Fibroblast of the aortic adventitia (primary cell): Measurements from ENCODE around the gene C1orf141. TPM values are rescaled to one million over a fixed set of nuclear protein-coding genes. Genes with fewer than 3 reads are reported as not detected.

ENCODE experiments used
- DNase-seq: peaks from one replicate; pipeline ENCODE4 v3.0.0-alpha.2; 2010; ENCODE audit warnings: low read depth
- H3K4me3 ChIP-seq: 2 replicates; pipeline ENCODE4 v1.5.1; 2011; ENCODE audit warnings: low read depth, mild to moderate bottlenecking, control low read depth, low read length, moderate library complexity
- total RNA-seq: library from RNA; depleted of rRNA; stranded (reverse); fragments of >200 nt; gene quantifications from 2 replicates; pipeline ENCODE4 v1.2.3, GENCODE V29; 2012; ENCODE audit warnings: low replicate concordance
- TF ChIP-seq, protein P1 (sequence below): IDR thresholded peaks from 2 replicates; pipeline ENCODE4 v1.5.1; 2011; ENCODE audit warnings: mild to moderate bottlenecking, low read length, control low read depth, inconsistent platforms; ENCODE audit not compliant: insufficient read depth

C1orf141 gene
- total RNA-seq, 1 donor: not detected

DNA sequence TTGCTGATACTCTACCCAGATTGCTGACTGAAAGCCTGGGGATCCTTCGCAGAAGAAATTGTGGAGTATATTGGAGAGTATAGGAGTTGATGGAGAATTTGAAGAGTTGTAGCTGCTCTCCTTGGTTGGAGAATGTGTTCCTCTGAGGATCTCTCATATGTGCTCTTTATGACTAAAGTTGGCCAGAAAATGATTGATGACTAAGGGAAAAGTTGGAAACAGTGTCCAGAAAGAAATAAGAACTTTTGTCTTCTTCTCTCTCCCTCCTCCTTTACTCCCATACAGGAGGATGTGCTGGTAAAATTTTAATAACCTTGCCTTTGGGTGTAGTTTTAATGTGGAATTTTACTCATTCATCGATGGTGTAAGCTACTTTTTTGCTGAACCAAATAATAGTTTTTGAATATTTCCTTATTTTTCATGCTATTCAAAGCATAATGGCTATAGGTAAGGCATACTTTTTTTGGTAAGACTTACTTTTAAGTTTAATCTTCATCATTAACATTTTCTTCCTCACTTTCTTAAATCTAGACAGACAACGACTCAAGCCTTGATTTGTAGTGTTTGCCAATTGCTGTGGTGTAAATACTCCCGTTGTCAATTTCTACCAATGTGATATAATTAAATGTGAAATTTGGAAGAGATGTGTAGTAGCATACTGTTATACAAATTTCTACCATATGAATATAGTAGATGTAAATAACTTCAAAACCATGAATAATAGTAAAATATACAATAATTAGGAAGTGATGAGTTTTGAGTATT, 13.7 kb downstream of the C1orf141 start:
- TF ChIP-seq, protein P1, sequence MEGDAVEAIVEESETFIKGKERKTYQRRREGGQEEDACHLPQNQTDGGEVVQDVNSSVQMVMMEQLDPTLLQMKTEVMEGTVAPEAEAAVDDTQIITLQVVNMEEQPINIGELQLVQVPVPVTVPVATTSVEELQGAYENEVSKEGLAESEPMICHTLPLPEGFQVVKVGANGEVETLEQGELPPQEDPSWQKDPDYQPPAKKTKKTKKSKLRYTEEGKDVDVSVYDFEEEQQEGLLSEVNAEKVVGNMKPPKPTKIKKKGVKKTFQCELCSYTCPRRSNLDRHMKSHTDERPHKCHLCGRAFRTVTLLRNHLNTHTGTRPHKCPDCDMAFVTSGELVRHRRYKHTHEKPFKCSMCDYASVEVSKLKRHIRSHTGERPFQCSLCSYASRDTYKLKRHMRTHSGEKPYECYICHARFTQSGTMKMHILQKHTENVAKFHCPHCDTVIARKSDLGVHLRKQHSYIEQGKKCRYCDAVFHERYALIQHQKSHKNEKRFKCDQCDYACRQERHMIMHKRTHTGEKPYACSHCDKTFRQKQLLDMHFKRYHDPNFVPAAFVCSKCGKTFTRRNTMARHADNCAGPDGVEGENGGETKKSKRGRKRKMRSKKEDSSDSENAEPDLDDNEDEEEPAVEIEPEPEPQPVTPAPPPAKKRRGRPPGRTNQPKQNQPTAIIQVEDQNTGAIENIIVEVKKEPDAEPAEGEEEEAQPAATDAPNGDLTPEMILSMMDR: no peak
- no peak overlapping the region for H3K4me3 ChIP-seq
- no peak for DNase-seq

DNA sequence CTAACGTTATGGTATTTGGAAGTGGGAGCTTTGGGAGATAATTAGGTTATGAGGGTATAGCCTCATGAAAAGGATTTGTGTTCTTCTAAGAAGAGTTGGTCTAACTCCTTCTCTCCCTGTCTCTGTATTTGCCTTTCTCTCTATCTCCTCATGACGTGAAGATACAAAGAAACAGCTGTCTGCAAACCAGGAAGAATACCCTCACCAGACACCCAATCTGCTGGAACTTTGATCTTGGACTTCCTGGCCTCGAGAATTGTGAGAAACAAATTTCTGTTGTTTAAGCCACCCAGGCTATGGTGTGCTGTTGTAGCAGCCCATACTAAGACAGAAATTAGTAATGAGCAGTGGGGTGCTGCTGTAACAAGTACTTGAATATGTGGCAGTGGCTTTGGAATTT, 16.1 kb downstream of the C1orf141 start:
- no peak overlapping the region for H3K4me3 ChIP-seq
- no peak for DNase-seq
- TF ChIP-seq, protein P1: no peak

DNA sequence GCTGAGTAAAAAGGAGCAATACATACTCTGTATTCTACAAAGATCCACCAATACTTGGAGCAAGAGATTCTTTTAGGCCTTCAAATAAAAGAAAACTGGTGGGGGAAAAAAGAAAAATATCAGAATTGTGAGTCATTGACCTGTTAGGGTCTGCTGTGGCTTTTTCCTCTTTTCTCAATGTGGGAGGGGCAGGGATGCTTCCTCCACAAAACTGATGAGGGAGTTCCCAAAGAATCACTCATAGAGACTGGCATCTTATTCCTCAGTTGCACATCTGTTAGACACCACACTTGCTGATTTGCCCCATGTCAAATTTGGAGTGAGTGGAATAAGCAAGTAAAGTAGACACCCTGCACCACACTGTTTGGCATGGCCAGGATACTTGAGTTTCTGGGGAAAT, 16.6 kb downstream of the C1orf141 start:
- TF ChIP-seq, protein P1: no peak
- no peak for DNase-seq
- H3K4me3 ChIP-seq: no peak overlapping the region

DNA sequence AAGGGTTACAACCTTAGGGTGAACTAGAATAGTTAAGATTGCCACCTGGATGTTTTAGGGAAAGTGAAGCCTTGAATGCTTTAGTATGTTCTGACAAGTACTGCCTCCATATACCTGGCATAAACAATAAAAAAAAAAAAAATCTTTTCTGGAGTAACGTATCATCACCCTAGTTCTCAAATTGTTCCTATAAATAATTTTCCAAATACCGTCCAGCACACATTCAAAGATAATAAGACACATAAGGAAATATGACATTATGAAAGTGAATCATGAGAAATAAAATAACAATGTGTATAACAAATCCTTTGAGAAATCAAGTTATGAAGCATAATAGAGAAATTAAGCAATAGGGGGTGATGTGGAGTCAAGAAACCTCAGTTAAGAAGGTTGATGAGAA, 20.6 kb downstream of the C1orf141 start:
- no peak overlapping the region for H3K4me3 ChIP-seq
- TF ChIP-seq, protein P1: no peak

DNA sequence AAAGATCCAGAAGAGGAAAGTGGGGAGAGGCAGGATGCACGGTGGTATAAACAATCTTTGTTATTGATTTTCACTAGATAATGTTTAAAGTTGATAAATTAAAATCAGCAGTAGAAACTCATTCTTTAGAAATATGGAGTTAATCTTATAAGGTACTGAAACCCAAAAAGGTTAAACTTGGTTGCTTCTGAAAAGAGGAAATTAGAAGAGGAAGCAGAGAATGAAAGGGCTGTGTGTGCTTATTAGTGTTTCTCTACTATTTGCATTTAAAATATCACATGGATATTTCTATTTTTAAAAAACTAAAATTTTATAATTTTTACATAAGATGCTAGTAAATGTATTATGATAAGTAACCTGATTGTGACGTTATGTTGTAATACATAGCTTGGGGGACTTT, 24.4 kb downstream of the C1orf141 start:
- no peak for DNase-seq
- TF ChIP-seq, protein P1: no peak
- H3K4me3 ChIP-seq: no peak overlapping the region

More for the DNA sequence above, 20.6 kb downstream of the C1orf141 start:
- no peak for DNase-seq

DNA sequence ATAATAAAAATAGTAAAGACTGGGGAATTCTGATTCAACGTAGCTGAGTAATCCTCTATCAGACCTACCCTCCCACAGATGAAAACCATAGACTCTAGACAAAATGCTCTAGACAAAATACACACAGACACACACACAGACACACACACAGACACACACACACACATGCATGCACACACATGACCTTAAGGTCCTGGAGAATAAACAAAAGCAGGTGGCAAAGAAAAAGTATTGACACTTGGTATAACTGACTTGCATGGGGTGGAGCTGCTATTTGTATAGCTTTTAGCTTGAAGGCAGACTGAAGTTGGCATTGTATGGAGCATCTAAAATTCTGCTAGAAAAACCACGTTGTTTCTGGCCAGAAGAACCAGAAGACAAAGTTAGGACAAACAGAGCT, 29.3 kb downstream of the C1orf141 start:
- TF ChIP-seq, protein P1: no peak
- no peak for DNase-seq
- H3K4me3 ChIP-seq: no peak overlapping the region

DNA sequence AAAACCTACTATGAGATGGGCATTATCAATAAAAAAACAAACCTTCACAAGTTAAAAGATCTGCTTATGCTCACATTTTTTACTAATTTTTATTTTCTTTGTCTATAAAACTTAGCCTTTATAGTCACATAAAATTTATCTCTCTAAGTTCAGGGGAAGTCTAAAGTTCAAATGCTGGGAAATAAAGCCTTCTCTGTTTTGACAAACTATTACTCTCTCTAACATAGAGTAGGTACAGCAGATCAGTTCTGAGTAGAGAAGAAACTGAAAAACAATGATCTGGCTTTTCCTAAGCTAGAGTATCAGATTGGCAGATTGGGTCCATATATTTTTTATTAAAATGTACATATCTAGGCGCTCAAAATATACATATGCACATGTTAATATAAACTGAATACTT, 31.2 kb downstream of the C1orf141 start:
- TF ChIP-seq, protein P1: no peak
- DNase-seq: no peak
- no peak overlapping the region for H3K4me3 ChIP-seq
